Adipocyte (in vitro differentiated cells): ENCODE results near the gene ZFPM1.
"Not testable (repeated sequence)": the region's sequence is repeated elsewhere in the genome, so short reads cannot be mapped to it uniquely, and the experiment has no call there.

ENCODE experiments used
- DNase-seq: peaks from one replicate; pipeline ENCODE4 v3.0.0-alpha.2; 2015; ENCODE audit warnings: low read depth
- H3K27me3 ChIP-seq: replicated peaks from 2 replicates; pipeline ENCODE4 v1.7.0; 2013; ENCODE audit warnings: mild to moderate bottlenecking, low read length, moderate library complexity; ENCODE audit not compliant: control insufficient read depth, insufficient read depth
- H3K36me3 ChIP-seq: 2 replicates; pipeline ENCODE4 v1.7.0; 2013; ENCODE audit warnings: low read length, mild to moderate bottlenecking, moderate library complexity; ENCODE audit not compliant: control insufficient read depth, insufficient read depth, severe bottlenecking
- H3K4me1 ChIP-seq: 2 replicates; pipeline ENCODE4 v1.7.0; 2013; ENCODE audit warnings: mild to moderate bottlenecking, low read length, moderate library complexity; ENCODE audit not compliant: control insufficient read depth, insufficient read depth
- H3K4me3 ChIP-seq: 2 replicates; pipeline ENCODE4 v1.7.0; 2013; ENCODE audit warnings: mild to moderate bottlenecking, low read length, moderate library complexity
- H3K9ac ChIP-seq: 2 replicates; pipeline ENCODE4 v1.7.0; 2013; ENCODE audit warnings: mild to moderate bottlenecking, low read length, moderate library complexity
- H3K9me3 ChIP-seq: 2 replicates; pipeline ENCODE4 v1.7.0; 2013; ENCODE audit warnings: mild to moderate bottlenecking, low read length, moderate library complexity; ENCODE audit not compliant: control insufficient read depth

Gene ZFPM1

GRCh38 chr16:88453217-88453531, at the start of gene ZFPM1:
Gene ZFPM1 (plus strand): TSS chr16:88453280. CDS start chr16:88453639, 359 bp downstream.
- no peaks in the 10 kb centered on the region for H3K27me3 ChIP-seq
- H3K9me3 ChIP-seq, result no peaks in the 10 kb centered on the region

GRCh38 chr16:88403794-88404581, 49.1 kb upstream of the ZFPM1 start:
- Histone ChIP-seq H3K36me3 (peaks cover 16% of the 10 kb centered on the region), H3K4me3 (no peak overlapping the region), H3K4me1 (peaks cover 20% of the 10 kb centered on the region), H3K9me3 (no peaks in the 10 kb centered on the region), H3K27me3 (no peaks in the 10 kb centered on the region), H3K9ac (no peak overlapping the region)
- DNase-seq, result no peak

More at GRCh38 chr16:88453217-88453531, at the start of gene ZFPM1:
- no peak for DNase-seq
- Histone ChIP-seq H3K4me3 (peak within 1 kb of the TSS; percentile 77), H3K36me3 (no peaks in the 10 kb centered on the region), H3K4me1 (peaks cover 15% of the 10 kb centered on the region), H3K9ac (peak within 1 kb of the TSS; percentile 63)

GRCh38 chr16:88404769-88405168, 48.3 kb upstream of the ZFPM1 start:
- Histone ChIP-seq H3K36me3 (peaks cover 16% of the 10 kb centered on the region), H3K27me3 (no peaks in the 10 kb centered on the region), H3K4me3 (no peak overlapping the region), H3K9ac (peak overlapping the region; percentile 83), H3K9me3 (no peaks in the 10 kb centered on the region), H3K4me1 (peaks cover 20% of the 10 kb centered on the region)
- DNase-seq, result no peak

- Histone ChIP-seq H3K4me3 (peak overlapping the region; percentile 75), H3K9me3 (no peaks in the 10 kb centered on the region), H3K36me3 (peaks cover 9% of the 10 kb centered on the region), H3K4me1 (peaks cover 20% of the 10 kb centered on the region), H3K9ac (peak overlapping the region; percentile 83), H3K27me3 (no peaks in the 10 kb centered on the region)
- DNase-seq, result no peak
Observed at GRCh38 chr16:88405216-88406060, 47.6 kb upstream of the ZFPM1 start.

GRCh38 chr16:88406096-88407041, 46.7 kb upstream of the ZFPM1 start:
- Histone ChIP-seq H3K27me3 (no peaks in the 10 kb centered on the region), H3K4me3 (peak overlapping the region; percentile 75), H3K36me3 (peaks cover 8% of the 10 kb centered on the region), H3K4me1 (peaks cover 20% of the 10 kb centered on the region), H3K9me3 (no peaks in the 10 kb centered on the region), H3K9ac (peak overlapping the region; percentile 83)
- DNase-seq, result no peak

GRCh38 chr16:88407042-88407420, 46.0 kb upstream of the ZFPM1 start:
- Histone ChIP-seq H3K36me3 (peaks cover 8% of the 10 kb centered on the region), H3K9ac (peak overlapping the region; percentile 83), H3K27me3 (no peaks in the 10 kb centered on the region), H3K4me1 (peaks cover 20% of the 10 kb centered on the region), H3K9me3 (no peaks in the 10 kb centered on the region), H3K4me3 (no peak overlapping the region)
- DNase-seq, result no peak

- peaks cover 4% of the 10 kb centered on the region for H3K36me3 ChIP-seq
- no peaks in the 10 kb centered on the region for H3K9me3 ChIP-seq
- no peak overlapping the region for H3K4me3 ChIP-seq
- peaks cover 20% of the 10 kb centered on the region for H3K4me1 ChIP-seq
- no peak overlapping the region for H3K9ac ChIP-seq
- H3K27me3 ChIP-seq, result no peaks in the 10 kb centered on the region
- no peak for DNase-seq
Observed at GRCh38 chr16:88407807-88408206, 45.3 kb upstream of the ZFPM1 start.

- Histone ChIP-seq H3K36me3 (peaks cover 4% of the 10 kb centered on the region), H3K9ac (no peak overlapping the region), H3K4me1 (peaks cover 20% of the 10 kb centered on the region), H3K27me3 (no peaks in the 10 kb centered on the region), H3K9me3 (no peaks in the 10 kb centered on the region), H3K4me3 (no peak overlapping the region)
- no peak for DNase-seq
Observed at GRCh38 chr16:88408561-88409142, 44.4 kb upstream of the ZFPM1 start.

GRCh38 chr16:88409296-88410065, 43.6 kb upstream of the ZFPM1 start:
- Histone ChIP-seq H3K27me3 (no peaks in the 10 kb centered on the region), H3K9me3 (no peaks in the 10 kb centered on the region), H3K4me1 (peaks cover 20% of the 10 kb centered on the region), H3K4me3 (no peak overlapping the region), H3K36me3 (peaks cover 4% of the 10 kb centered on the region), H3K9ac (no peak overlapping the region)
- no peak for DNase-seq

GRCh38 chr16:88410297-88410968, 42.6 kb upstream of the ZFPM1 start:
- DNase-seq, H3K9ac ChIP-seq, H3K9me3 ChIP-seq, H3K4me3 ChIP-seq, H3K27me3 ChIP-seq, H3K36me3 ChIP-seq: not testable (repeated sequence)
- H3K4me1 ChIP-seq, result peaks cover 15% of the 10 kb centered on the region
